NCI-H2029 (cell line): ENCODE results near the gene THSD4.

Experiments
- DNase-seq: peaks from one replicate; lab custom pipeline; 2025; lab: John Stamatoyannopoulos, UW

The THSD4 gene

DNA sequence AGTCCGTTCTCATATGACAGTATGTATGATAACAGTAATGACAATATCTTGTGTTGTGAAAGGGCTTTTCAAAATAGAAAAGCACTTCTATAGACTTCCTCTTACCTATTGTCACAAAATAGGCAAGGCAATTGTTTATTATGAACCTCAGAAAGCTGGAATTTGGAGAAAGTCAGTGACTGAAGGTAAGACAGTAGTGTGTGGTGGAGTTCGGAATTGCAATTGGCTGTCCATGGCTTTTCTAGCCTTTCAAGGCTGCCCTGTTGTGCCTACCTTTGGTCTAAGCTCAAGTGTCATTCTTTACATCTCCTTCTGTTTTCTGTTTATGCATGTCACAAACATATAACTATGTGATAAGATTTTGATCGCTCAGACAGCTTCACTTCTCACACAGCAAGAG is 475.8 kb downstream of the THSD4 start:
- no peak for DNase-seq

- no peak for DNase-seq
Observed at GRCh38 chr15:71592203-71592602, 476.9 kb downstream of the THSD4 start.

DNA sequence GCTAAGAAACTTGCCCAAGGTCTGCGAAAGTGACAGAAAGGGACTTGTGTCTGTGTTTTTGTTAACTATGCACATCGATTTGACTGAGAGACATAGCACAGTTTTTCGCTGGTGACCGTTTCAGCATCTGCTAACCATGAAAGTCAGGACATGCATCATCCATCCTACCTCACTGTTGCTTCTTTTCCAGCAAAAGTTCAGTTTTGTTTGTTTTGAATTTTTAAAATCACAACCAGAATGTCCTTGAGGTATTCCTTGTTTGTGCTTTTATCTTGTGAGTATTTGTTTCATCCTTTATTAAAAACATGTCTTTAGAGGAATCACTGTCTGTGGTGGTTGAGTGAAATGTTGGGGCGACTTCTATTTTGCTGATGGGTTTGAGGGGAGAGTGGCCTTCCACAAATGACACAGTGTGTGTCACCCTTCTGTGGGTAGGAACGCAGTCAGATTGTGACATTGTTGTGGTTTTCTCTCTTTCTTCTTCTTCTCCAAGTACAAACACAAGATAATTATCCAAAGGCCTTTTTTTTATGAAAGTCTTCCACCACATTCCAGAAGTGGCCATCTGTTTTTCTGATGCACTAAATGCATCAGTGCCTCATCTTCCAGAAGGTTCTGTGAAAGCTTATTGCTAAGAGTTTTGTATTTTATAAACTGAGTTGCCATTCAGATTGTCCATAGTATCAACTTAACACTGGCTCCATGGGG is 480.7 kb downstream of the THSD4 start:
- no peak for DNase-seq

DNA sequence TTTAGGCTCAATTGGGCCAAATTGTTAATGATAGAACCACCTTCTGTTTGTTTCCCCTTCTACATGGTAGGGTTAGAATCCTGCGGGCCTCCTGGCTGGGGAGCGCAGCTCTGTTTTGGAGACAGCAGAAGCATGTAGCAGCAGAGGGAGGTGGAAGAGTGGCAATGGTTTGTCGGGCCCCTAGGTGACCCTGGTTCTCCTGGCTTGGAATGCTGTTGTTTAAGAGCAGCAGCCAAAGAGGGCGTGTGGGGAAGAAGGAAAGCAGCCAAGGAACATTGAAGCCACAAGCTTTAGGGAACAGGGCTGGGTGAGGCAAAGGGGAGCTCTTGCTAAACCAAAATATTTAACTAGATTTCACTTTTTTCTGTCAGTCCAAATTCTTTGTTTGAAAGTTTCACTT is 481.4 kb downstream of the THSD4 start:
- no peak for DNase-seq

GRCh38 chr15:71597126-71597525 is 481.9 kb downstream of the THSD4 start:
- no peak for DNase-seq

DNA sequence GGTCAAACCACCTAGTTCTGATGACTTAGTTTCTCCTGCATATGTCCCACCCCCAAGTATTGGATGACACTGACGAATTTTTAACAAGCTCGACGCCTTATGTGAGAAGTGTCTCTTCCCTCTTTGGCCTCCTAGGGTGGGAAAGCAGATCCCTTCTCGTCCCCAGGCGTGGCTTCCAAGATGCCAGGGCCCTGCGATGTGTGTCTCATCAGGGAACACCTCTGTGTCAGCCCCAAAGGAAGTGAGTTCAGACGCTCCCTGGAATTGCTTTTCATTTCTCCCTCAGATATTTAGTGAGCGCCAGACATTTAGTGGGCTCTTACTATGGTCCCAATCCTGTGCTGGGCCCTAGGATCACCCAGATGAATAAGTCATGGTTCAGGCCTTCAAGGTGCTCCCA is 482.4 kb downstream of the THSD4 start:
- DNase-seq: no peak

GRCh38 chr15:71598741-71599140 is 483.5 kb downstream of the THSD4 start:
- no peak for DNase-seq

DNA sequence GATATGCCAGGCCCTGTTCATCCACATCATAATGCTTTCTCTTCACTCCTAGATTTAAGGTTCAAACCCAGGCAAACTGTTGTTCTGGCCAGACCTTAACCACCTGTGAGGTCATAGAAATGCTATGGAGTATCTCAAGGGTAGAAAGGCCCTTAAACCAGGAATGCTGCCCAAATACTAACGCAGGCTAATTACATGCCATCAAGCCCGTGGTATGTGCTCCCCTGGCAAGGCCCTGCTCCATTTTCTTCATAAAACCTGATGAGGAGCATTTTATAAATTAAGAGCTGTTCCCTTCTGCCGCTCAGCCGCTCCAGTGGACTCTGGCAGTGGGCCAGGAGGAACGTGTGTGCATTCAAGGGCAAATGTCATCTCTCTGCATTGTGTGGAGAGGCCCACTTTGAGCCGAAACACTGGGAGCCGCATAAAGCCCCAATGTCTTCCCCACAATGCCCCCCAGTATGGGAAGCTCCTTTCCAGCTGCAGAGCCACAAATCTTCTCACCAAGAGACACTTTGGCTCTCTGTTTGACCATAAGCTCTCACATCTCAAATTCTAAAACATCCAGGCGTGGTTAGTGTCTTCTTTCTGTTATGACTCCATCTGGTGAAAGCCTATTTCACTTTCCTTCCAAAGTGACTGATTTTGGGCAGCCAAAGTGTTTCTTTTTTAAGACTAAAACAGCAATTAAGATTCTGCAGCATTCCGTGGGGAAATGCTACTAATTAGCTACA is 484.3 kb downstream of the THSD4 start:
- DNase-seq: no peak

DNA sequence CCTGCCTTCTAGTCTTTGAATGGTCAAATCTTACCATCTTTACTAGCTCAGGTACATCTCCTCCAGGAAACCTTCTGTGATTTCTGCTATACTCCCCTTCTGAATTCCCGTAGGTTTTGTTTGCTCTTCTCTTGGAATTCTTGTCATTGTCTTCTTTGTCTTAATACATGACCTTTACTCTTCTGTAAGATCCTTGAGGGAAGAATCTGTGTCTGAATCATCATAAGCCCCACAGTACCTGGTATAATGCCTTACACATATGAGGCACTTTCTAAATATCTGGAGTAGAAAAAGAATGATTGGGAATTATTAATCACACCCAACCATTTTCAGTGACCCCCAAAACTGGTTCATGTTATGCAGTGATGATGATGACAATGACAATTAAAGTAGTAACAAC is 485.0 kb downstream of the THSD4 start:
- no peak for DNase-seq

DNA sequence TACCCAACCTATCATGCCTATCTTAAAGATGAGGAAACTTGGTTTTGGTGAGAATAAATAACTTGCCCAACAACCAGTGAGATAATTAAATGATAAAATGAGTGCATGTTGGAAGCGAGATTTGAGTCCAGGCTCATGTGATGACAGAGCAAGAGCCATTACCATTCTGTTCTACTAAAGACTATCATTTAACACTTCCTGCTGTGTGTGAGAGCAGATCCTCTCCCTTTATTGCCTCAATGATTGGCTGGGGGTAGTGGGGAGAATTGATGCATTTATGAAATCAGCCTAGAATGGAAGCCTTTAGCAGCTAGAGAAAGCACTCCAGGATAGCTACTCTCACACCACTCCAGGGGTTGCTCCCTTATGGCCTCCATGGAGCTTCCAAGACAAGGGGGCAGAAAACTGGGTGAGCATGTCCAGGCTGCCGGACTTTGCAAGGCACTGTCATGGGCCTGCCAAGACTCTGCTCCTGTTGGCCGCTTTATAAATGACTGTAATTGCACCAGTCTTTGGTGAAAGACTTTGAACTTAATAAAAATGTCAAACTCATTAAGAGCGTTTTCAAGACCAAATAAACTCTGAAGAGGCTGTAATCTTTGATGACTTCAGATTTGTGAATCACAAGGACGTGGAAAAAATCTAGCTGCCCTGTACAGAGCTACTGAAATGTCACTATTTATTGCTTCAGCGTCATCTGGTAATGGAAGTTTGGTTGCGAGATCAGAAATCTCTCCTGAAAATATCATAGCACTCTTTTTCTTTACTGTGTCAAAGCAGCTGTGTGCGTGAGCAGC is 486.0 kb downstream of the THSD4 start:
- no peak for DNase-seq

DNA sequence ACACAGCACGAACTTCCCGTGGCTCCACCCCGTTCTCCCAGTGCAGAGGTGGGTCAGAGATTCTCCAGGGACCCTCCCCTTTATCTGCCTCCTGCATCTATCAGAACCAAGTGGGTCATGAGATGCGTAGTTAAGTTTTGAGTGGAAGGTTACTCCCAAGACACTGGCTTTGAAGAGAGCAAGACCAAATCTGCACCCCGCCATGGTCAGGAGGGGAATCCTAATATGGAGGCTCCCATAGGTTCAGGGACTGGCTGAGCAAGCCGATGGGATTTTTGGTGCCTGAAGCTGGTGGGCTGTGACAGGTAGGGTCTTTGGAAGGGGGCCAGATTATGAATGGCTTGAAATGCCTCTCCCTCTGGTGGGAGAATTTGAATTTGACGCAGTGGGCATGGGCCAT is 488.1 kb downstream of the THSD4 start:
- DNase-seq: no peak

GRCh38 chr15:71607383-71607782 is 492.1 kb downstream of the THSD4 start:
- no peak for DNase-seq

DNA sequence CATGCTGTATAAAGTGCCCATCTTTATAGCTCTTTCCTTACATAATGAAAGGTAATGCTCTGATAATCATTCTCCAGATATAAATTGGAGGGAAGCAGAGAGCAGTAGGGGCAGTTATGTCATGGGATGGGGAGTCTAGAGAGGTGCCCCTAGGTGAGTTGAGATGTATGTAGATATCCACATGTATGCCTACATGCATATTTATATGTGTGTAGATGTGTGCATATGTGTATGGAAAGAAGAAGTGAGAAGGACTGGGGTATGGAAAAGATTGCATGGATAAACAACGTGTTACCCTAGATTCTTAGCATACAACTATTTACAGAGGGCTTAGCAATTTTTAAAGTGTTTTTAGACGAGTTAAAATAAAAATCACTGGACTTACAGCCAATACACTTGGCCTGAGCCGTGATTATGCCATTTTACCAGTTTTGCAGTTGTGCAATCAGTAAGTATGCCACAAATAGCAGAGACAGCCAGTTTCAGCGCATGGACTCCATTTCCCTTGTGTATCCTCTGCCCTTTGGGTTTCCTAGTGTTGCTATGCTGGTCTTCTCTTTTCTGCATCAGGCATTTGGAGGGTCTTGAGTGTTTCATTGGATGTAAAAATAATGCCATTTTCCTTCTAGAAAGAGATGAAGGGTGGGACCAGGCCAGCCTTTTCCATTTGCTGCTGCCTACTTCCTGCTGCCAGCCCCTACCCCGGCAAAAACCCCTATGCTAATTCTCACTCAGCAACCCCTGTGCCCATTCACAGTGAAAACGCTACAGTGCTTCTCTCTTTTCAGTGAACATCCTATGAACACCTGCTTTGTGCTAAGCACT is 495.7 kb downstream of the THSD4 start:
- no peak for DNase-seq

DNA sequence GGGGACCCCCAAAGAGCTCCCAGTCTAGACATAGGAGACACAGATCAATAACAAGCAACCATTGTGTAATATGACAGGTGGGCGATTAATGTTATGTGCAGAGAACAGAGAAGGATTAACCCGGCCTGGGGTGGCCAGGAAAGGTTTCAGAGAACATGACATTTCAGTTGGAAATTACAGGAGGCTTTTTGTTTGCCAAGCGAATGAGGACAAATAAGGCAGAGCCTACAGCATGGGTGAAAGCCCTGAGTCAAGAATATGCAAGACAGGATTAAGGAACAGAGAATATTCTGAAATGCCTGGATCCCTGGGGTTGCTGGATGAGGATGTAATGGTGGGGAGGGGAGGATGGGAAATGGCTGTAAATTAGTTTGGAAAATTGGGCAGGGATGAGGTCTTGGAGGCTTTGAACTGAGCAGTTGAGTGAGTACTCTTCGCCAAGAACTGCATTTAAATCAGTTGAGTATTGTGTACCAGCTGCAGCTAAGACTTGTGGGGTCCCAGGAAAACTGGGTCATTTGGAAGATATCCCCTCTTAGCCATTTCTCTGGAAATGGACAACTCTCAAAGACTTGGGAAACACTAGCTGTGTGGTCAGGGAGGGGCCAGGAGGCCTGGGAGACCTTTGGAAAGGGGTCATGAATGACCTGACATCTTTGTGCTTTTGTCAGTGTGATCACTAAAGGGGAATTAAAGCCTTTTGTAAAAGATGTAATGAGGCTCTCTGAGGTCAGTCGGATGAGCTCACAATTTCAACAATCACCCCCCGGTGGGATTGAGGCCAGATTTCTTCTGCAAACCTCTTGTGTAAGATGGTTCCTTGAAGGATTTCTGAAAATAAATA is 496.5 kb downstream of the THSD4 start:
- no peak for DNase-seq

DNA sequence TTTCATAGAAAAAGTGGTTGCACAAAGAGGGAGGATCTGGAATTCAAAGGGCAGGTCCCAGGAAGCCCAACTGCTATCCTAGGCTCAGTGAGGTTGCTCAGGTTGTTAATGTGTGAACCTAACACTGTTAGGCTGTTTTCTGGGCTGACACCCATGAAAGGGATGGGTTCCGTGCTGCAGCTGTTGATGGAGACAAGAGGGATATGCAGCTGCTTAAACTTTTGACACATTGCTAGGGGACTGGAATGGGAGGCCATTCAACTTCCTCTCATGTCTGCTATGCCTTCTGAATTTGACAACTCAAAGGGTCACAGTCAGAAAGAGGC is 497.1 kb downstream of the THSD4 start:
- DNase-seq: no peak

DNA sequence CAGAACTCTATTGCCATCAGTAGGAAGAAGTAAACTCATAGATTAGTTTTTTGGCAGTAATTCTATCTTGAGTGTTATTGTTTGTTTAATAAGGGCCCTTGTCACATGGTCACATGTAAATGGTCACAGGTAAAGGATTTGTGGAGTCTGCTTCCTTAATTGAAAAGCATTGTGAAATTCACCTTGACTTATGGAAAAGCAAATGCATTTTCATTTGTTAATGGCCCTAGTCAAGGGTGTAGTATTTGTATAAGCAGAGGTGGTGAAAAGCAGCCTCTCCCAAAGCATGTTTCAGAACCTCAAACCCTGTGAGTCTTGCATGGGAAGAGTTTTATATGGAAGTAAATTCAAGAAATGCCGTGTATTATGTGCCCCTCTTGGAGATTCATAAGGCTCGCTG is 497.6 kb downstream of the THSD4 start:
- no peak for DNase-seq

- no peak for DNase-seq
Observed at GRCh38 chr15:71623111-71623510, 507.8 kb downstream of the THSD4 start.

DNA sequence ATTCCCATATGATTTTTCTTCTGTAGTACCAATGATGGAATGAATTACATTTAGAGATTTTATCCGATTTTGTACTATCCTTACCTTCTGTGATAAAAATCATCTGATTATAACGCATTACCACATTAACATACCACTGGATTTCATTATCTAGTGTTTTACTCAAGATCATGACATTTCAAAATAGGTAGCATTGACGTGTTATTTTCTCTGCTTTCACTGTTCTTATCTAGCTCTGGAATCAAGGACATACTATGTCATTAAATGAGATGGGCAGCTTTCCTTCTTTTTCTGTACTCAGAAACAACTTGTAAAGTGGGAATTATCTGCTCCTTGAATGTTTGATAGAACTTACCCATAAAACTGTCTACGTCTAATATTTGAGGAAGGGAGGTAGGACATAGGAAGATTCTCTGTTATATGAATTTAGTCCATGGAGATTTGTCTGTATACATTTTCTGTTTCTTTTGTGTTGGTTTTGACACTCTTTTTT is 511.4 kb downstream of the THSD4 start:
- DNase-seq: no peak

- no peak for DNase-seq
Observed at GRCh38 chr15:71627188-71627587, 511.9 kb downstream of the THSD4 start.

- no peak for DNase-seq
Observed at GRCh38 chr15:71627604-71628003, 512.3 kb downstream of the THSD4 start.
